PFSK-1 (cell line): ENCODE results near the gene NEB.

Experiments used
- FOXP2 ChIP-seq: optimal IDR thresholded peaks from 2 replicates; pipeline ENCODE3; 2011; ENCODE audit warnings: borderline replicate concordance, control low read depth, inconsistent platforms; ENCODE audit not compliant: insufficient read depth; ENCODE audit errors: extremely low read length, extremely low read depth
- POLR2AphosphoS5 ChIP-seq: IDR thresholded peaks from 2 replicates; pipeline ENCODE4 v1.6.1; 2012; ENCODE audit warnings: low read depth, mild to moderate bottlenecking, control low read depth, low read length, moderate library complexity
- SIN3A ChIP-seq: IDR thresholded peaks from 2 replicates; pipeline ENCODE4 v1.6.1; 2012; ENCODE audit warnings: mild to moderate bottlenecking, low read length, moderate library complexity, borderline replicate concordance; ENCODE audit not compliant: insufficient read depth
- TAF1 ChIP-seq: IDR thresholded peaks from 2 replicates; pipeline ENCODE4 v1.6.1; 2012; ENCODE audit warnings: low read length, control low read depth, borderline replicate concordance; ENCODE audit not compliant: insufficient read depth
- TF ChIP-seq, protein P1 (sequence below), 2 experiments: IDR thresholded peaks; 2 replicates each; pipeline versions ENCODE4 v1.6.1 to v1.8.0; 2011 to 2012; ENCODE audit warnings: low read depth in 2 of 2, low read length in 2 of 2, control low read depth in 1 of 2, inconsistent platforms in 1 of 2, mild to moderate bottlenecking in 1 of 2, moderate library complexity in 1 of 2; ENCODE audit not compliant: insufficient read depth in 1 of 2

The NEB gene

DNA sequence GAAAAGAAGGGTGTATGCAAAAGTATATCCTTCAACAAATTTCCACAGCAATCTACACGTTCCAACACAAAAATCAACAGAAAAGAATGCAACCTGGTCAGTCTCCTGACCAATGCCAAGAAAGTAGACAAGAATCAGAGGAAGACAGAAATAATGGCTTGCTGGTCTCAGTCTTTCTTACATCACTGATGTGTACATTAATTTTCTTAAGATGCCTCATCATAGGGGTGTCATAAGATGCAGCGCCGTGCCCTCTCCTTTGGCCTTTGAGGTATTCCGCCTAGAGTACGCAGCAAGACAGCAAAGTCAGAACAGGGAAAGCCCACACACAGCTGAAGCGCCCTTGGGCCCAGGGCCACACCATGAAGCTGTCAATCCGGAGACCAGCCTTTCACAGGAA lies 211.7 kb downstream of the NEB start:
- no peak for TF ChIP-seq POLR2AphosphoS5
- TF ChIP-seq TAF1: no peak
- no peak for TF ChIP-seq SIN3A
- no peak for TF ChIP-seq FOXP2
- TF ChIP-seq, protein P1, sequence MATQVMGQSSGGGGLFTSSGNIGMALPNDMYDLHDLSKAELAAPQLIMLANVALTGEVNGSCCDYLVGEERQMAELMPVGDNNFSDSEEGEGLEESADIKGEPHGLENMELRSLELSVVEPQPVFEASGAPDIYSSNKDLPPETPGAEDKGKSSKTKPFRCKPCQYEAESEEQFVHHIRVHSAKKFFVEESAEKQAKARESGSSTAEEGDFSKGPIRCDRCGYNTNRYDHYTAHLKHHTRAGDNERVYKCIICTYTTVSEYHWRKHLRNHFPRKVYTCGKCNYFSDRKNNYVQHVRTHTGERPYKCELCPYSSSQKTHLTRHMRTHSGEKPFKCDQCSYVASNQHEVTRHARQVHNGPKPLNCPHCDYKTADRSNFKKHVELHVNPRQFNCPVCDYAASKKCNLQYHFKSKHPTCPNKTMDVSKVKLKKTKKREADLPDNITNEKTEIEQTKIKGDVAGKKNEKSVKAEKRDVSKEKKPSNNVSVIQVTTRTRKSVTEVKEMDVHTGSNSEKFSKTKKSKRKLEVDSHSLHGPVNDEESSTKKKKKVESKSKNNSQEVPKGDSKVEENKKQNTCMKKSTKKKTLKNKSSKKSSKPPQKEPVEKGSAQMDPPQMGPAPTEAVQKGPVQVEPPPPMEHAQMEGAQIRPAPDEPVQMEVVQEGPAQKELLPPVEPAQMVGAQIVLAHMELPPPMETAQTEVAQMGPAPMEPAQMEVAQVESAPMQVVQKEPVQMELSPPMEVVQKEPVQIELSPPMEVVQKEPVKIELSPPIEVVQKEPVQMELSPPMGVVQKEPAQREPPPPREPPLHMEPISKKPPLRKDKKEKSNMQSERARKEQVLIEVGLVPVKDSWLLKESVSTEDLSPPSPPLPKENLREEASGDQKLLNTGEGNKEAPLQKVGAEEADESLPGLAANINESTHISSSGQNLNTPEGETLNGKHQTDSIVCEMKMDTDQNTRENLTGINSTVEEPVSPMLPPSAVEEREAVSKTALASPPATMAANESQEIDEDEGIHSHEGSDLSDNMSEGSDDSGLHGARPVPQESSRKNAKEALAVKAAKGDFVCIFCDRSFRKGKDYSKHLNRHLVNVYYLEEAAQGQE (IDR thresholded peaks at IDR 0.05; ENCODE audit: insufficient read depth in 1 of 2, low read depth in 2 of 2, low read length in 2 of 2): no peak

DNA sequence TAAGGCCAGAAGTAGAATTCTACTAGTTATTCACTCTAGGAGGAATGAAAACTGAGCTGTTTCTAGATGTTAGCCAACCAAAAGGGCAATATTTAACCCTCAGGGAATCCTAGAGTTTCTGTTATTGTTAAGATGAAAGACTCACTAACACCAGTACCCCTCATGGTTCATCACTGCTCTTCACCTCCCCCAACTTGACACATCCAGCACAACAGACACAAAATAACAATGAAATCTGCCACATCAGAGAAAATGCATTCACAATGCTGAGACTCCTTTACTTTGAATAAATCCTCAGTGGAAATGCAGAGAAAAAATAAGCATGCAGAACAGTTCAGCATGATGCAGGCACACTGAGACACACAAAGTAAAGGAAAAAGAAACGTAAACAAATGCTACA lies 213.3 kb downstream of the NEB start:
- TF ChIP-seq, protein P1 (IDR thresholded peaks at IDR 0.05; ENCODE audit: insufficient read depth in 1 of 2, low read depth in 2 of 2, low read length in 2 of 2): no peak
- TF ChIP-seq SIN3A (no peak), POLR2AphosphoS5 (no peak), FOXP2 (no peak), TAF1 (no peak)

DNA sequence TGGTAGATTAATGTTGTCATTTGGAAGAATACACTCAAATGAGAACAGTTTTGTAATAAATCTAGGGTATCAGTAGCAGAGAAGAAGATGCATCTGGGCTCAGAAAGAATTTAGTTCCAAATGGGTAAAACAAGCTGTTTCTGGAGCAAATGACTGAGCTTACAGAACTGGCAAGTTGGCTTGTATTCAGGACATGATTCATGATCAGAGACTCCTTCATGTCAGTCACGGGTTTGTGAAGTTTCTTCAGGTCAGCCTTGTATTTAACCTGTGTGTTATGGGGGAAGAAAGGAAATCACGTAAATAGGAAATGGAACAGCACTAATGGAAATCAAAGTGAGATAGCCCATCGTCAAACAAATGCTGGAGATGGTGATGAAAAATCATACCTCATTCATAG lies 215.5 kb downstream of the NEB start:
- TF ChIP-seq TAF1 (no peak), POLR2AphosphoS5 (no peak), SIN3A (no peak), FOXP2 (no peak)
- TF ChIP-seq, protein P1 (IDR thresholded peaks at IDR 0.05; ENCODE audit: insufficient read depth in 1 of 2, low read depth in 2 of 2, low read length in 2 of 2): no peak

DNA sequence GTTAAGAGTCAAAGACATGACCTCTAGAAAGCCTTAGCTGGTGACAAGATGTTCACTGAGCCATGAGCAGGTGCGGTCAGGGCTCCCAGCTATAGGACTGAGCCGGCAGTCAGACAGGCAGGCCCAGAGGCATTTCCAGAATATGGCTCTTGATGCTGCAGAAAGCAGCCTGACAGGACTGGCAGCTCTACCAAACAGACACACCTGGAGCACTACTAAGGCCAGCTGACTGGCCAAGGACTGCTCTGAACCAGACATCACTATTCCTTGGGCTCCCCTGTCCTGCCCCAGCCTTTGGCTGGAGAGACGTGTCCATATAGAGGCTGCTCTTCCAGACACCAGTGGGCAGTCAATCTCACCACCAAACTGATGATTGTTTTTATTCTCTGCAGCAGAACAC lies 225.8 kb downstream of the NEB start:
- TF ChIP-seq, protein P1 (IDR thresholded peaks at IDR 0.05; ENCODE audit: insufficient read depth in 1 of 2, low read depth in 2 of 2, low read length in 2 of 2): no peak
- TF ChIP-seq SIN3A (no peak), POLR2AphosphoS5 (no peak), TAF1 (no peak), FOXP2 (no peak)

DNA sequence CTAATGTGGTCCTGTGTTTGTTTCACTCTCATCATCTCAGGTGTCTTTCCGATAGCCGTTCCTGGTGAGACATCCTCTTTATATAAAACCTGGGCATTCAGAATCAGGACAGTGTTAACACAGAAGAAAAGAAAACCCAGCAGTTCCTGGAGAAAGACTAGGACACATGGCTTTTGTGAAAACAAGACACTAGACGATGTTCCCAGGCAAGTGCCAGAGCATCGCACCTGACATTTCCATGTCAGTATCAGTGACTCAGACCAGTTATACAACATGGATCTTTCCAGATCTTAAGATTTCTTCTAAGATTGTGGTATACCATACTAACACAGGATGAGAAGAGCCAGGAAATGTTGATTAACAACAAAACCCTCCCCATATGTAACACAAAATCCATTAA lies 228.1 kb downstream of the NEB start:
- TF ChIP-seq TAF1 (no peak), SIN3A (no peak), FOXP2 (no peak), POLR2AphosphoS5 (no peak)
- TF ChIP-seq, protein P1 (IDR thresholded peaks at IDR 0.05; ENCODE audit: insufficient read depth in 1 of 2, low read depth in 2 of 2, low read length in 2 of 2): no peak
